ENCODE data around the gene BBIP1. TPM values are rescaled to one million over a fixed set of nuclear protein-coding genes. Genes with fewer than 3 reads are reported as not detected.
"Not testable (repeated sequence)": the region's sequence is repeated elsewhere in the genome, so short reads cannot be mapped to it uniquely, and the experiment has no call there.

BBIP1 gene
- total RNA-seq, 3 donors from 2014 or later = 20.0 to 35.0 (median 23.6) TPM

DNA sequence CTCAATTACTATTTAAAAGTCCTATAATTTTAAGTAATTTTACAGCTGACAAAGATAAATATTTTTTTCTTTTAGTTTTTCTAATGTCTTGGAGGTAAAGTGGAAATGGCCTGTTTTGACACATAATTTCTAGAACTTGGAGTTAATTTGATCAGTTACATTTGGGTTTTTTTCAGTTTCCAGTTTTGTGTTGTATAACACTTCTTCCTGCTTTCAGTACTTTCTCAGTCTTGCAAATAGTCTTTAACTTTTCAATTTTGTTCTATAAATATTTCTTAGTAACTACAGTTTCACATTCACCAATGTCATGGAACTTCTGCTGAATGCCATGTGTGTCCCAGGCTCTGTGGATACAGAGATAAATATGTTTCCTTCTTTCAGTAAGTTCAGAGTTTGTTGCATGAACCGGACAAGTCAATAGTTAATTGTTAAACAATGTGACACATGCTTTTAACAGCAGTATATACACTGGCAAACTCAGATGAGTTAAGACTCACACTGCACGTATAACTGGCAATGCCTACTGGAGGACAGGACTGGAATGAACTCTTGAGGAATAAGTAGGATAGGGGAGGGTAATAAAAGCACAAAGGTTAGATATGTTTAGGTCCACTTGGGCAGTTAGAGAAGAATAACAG, 5.0 kb upstream of the BBIP1 start:
- Histone ChIP-seq H3K36me3 (no peaks in the 10 kb centered on the region), H3K9me3 (no peaks in the 10 kb centered on the region), H3K4me1 (no peaks in the 10 kb centered on the region), H3K27me3 (no peaks in the 10 kb centered on the region), H3K27ac (no peak overlapping the region), H3K4me3 (no peak overlapping the region)
- no peak for DNase-seq (ENCODE audit: low spot score in 2 of 2)
- intact Hi-C loops (cut with DNase I; ENCODE audit: low total_unique reads) = no loop called here
- TF ChIP-seq, protein P1, sequence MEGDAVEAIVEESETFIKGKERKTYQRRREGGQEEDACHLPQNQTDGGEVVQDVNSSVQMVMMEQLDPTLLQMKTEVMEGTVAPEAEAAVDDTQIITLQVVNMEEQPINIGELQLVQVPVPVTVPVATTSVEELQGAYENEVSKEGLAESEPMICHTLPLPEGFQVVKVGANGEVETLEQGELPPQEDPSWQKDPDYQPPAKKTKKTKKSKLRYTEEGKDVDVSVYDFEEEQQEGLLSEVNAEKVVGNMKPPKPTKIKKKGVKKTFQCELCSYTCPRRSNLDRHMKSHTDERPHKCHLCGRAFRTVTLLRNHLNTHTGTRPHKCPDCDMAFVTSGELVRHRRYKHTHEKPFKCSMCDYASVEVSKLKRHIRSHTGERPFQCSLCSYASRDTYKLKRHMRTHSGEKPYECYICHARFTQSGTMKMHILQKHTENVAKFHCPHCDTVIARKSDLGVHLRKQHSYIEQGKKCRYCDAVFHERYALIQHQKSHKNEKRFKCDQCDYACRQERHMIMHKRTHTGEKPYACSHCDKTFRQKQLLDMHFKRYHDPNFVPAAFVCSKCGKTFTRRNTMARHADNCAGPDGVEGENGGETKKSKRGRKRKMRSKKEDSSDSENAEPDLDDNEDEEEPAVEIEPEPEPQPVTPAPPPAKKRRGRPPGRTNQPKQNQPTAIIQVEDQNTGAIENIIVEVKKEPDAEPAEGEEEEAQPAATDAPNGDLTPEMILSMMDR (IDR thresholded peaks at IDR 0.05) = no peak
- no peak for TF ChIP-seq POLR2A (IDR thresholded peaks at IDR 0.05)
- TF ChIP-seq POLR2AphosphoS5 (IDR thresholded peaks at IDR 0.05) = no peak

DNA sequence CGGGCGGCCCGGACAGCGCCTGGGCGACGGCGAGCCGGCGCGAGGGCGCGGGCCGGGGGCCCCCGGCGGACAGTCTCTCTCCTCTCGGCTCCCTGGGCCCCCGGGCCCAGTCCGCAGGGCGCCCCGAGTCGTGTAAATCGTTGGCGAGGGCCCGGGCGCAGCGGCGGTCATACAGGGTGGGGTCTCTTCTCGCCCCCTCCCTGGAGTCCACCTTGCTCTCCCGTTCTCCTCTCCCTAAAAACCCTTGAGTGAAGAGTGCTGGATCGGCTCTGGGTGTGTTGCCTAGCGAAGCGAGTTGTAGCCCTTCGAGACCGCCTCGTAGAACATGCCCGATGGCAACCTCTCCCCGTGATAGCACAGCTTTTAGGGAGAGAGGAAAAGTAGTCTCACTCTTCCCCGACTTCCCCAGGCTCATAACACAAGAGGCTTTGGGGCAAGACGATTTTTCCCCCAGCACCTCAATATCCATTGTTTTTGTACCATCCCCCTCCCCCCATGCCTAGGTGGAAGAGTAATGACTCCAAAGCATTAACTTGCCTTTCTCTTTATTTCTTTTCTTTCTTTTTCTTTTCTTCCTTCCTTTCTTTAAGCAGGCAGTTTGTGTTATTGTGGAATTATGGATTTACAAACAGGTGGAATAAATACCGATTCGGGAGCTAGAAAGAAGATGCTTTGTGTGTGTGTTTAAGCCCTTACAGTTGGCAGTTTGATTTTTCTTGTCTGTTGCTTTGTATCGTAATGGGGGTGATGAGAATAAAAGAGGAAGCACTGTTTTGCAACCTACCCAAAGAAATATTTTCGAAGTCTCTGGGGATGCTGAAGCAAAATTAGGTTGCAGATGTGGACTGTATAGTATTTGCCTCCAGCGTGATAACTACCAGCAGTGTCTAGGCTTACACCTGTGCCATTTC, 1.2 kb upstream of the BBIP1 start:
- H3K27me3 ChIP-seq = no peaks in the 10 kb centered on the region
- H3K4me3 ChIP-seq = peak overlapping the region; percentile 76 to 82 (median 80)
- intact Hi-C loops (cut with DNase I; ENCODE audit: low total_unique reads) = no loop called here
- no peaks in the 10 kb centered on the region for H3K9me3 ChIP-seq
- peak overlapping the region; percentile 99 to 100 for H3K27ac ChIP-seq
- no peaks in the 10 kb centered on the region for H3K36me3 ChIP-seq
- H3K4me1 ChIP-seq = no peaks in the 10 kb centered on the region
- DNase-seq (ENCODE audit: low spot score in 2 of 2) = peak; percentile 32 to 52
- no peak for TF ChIP-seq POLR2A (IDR thresholded peaks at IDR 0.05)
- TF ChIP-seq POLR2AphosphoS5 (IDR thresholded peaks at IDR 0.05) = peak in 1 of 3 donors; percentile 18

DNA sequence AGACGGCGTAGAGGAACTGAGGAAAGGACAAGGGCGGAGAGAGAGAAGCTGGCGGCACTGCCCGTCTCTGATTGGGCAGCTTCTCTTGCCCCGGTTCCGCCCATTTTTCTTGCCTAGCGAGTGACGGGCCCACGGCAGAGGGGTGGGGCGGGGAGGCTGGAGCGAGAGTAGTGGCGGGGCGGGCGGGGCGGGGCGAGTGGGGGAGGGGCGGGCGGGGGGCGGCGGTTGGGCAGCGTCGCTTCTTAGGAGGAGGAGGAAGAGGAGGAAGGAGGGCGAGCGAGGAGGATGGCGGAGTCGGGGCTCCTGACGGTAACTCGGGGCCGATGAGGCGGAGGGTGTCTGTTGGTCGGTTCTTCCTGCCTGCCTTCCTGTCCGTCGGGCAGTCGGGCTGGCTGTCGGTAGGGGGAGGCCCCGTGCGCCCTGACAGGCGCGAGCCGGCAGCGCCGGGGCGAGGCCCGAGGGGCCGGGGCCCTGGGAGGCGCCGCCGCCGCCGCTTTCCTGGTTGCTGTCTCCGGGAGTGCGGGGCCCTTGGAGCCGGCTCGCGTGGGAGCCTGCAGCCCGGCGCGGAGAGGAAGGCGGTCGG, 460 bp upstream of the BBIP1 start, which contains the start of gene SHOC2:
Gene SHOC2 (plus strand): TSS at position 256 of the 583 bp plus-strand sequence. CDS start 44,755 bp downstream, outside the sequence.
- Histone ChIP-seq H3K4me3 (peak within 1 kb of the TSS; percentile 76 to 82 (median 80)), H3K27me3 (no peaks in the 10 kb centered on the region), H3K27ac (peak within 1 kb of the TSS; percentile 99 to 100), H3K9me3 (no peaks in the 10 kb centered on the region), H3K4me1 (no peaks in the 10 kb centered on the region), H3K36me3 (no peaks in the 10 kb centered on the region)
- intact Hi-C loops (cut with DNase I; ENCODE audit: low total_unique reads) = no loop called here
- TF ChIP-seq, protein P1 (IDR thresholded peaks at IDR 0.05) = no peak
- TF ChIP-seq POLR2AphosphoS5 (IDR thresholded peaks at IDR 0.05) (no peak), POLR2A (IDR thresholded peaks at IDR 0.05) (peak; percentile 26)
- DNase-seq (ENCODE audit: low spot score in 2 of 2) = peak; percentile 98 to 100

DNA sequence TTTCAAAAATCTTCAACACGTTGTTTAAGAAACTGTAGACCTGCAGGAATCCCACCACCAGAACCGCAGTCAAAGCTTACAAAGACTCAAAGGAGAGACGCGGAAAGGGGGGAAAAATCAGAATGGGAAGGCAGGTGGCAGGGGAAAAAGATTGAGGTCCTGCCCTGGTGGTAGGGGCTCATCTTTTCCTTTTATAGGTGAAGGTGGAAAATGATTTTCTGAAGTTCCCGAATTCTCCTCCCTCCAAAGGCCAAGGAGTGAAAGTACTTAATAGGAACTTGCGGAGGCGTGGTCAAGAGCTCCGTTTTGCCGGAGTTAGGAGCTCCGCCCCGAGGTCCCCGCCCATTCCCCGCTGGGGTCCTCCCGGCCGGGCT, 724 bp downstream of the BBIP1 start:
- Histone ChIP-seq H3K27ac (peak overlapping the region; percentile 99 to 100), H3K4me1 (no peaks in the 10 kb centered on the region), H3K27me3 (no peaks in the 10 kb centered on the region), H3K9me3 (no peaks in the 10 kb centered on the region), H3K4me3 (peak overlapping the region; percentile 76 to 82 (median 80)), H3K36me3 (no peaks in the 10 kb centered on the region)
- peak; percentile 94 to 95 for DNase-seq (ENCODE audit: low spot score in 2 of 2)
- TF ChIP-seq POLR2A (IDR thresholded peaks at IDR 0.05) (no peak), POLR2AphosphoS5 (IDR thresholded peaks at IDR 0.05) (no peak)
- TF ChIP-seq, protein P1 (IDR thresholded peaks at IDR 0.05) = peak in 1 of 3 donors; percentile 23
- intact Hi-C loops (cut with DNase I; ENCODE audit: low total_unique reads) = no loop called here

DNA sequence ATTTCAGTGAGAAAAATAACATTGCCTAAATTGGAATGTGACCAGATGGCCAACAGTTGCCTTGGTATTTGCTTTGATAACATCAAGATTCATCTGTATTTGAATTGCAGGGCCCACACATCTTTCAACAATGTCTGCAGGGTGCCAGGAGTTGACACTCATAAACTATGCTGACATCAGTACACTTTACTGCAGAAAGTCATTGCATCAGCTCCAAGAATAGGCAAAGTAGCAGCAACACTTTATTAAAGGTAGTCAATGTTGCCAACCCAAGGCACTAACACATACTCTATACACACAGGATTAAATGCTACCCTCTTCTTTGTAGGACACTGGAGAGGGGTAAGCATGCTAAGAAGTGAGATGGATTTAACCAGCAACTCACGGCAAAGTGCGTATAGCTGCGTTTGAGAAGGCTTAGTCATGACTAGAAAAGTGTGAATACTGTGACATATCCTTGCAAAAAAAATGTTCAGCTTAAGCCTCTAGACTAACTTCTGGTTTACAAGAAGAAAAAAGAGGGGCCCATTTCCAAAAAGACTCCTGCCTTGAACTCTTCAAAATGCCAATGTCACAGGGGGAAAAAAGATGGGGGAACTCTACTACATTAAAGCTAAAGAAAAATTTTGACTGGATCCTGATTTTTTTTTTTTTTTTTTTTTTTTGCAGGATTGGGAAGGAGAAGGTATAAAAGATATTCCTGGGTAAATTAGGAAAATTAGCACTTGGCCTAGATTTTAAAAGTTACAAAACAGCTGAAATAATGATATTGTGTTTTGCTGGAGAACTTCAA, 2.2 kb downstream of the BBIP1 start:
- Histone ChIP-seq H3K4me3 (no peak overlapping the region), H3K27me3 (no peaks in the 10 kb centered on the region), H3K4me1 (no peaks in the 10 kb centered on the region), H3K36me3 (no peaks in the 10 kb centered on the region), H3K9me3 (no peaks in the 10 kb centered on the region), H3K27ac (no peak overlapping the region)
- intact Hi-C loops (cut with DNase I; ENCODE audit: low total_unique reads) = no loop called here
- TF ChIP-seq POLR2A (IDR thresholded peaks at IDR 0.05) (no peak), POLR2AphosphoS5 (IDR thresholded peaks at IDR 0.05) (no peak)
- TF ChIP-seq, protein P1 (IDR thresholded peaks at IDR 0.05) = no peak
- DNase-seq (ENCODE audit: low spot score in 2 of 2) = no peak

DNA sequence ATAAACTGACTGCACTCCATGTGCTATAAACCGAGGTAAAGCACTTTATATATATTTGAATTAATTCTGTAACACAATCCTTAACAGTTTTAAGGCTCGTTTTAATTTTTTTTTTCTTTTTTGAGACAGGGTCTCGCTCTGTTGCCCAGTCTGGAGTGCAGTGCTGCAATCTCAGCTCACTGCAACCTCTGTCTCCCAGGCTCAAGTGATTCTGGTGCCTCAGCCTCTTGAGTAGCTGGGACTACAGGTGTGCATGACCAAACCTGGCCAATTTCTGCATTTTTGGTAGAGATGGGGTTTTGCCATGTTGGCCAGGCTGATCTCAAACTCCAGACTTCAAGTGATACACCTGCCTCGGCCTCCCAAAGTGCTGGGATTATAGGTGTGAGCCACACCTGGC, 3.4 kb downstream of the BBIP1 start:
- not testable (repeated sequence) for DNase-seq (ENCODE audit: low spot score in 2 of 2); H3K36me3 ChIP-seq; H3K4me1 ChIP-seq

More for the DNA sequence above, 3.4 kb downstream of the BBIP1 start:
- H3K4me3 ChIP-seq; H3K27me3 ChIP-seq; H3K9me3 ChIP-seq; intact Hi-C loops (cut with DNase I; ENCODE audit: low total_unique reads); H3K27ac ChIP-seq: not testable (repeated sequence)
